ENCODE results near the gene SAMD13. TPM values are rescaled to one million over a fixed set of nuclear protein-coding genes. Genes with fewer than 3 reads are reported as not detected.

Gene SAMD13
- total and polyA plus RNA-seq, 4 experiments from 2014 or later: 0.22 TPM; not detected in 3

DNA sequence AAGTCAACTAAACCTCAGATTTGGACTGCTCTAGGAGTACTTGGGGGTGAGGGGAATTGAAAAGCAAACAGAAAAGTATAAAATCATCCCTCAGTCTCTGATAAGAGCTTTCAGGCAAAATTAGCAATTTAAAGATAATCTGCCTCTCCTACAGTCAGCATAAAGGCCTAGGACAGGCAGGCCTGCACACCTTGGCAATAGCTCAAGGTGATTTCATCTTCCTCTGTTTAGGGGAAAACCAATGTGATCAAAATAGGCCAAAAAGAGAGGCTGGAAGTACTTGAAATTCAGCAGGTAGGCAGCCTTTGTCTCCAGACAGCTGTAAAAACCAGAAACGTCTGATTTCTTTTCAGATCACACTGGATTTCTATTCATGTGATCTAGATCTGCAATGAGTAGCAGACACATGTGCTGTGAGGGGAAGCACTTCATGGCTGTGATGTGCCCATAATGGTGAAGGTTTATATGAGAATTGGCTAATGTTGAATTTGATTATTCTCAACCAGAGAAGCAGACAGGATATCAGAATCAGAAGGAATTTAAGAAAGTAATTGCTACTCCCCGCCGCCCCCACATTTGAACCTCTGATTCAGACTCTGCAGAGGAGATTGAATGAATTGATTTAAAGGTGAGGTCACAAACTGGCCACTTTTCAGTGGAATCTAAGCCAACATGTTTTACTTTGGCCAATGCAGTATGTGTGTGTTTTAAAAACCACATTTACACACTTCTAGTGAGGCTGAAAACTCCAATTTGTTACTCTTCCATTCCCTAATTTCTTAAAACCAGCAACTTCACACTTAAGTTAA is 51.0 kb downstream of the SAMD13 start:
- Mint-ChIP-seq H3K27me3 (peaks cover 2 to 5% of the 10 kb centered on the region in 2 donors), H3K27ac (no peak overlapping the region), H3K4me3 (no peak overlapping the region), H3K9me3 (peaks cover 0 to 9% (median 4%) of the 10 kb centered on the region in 8 donors), H3K36me3 (no peaks in the 10 kb centered on the region), H3K4me1 (no peaks in the 10 kb centered on the region)
- ChIA-PET CTCF (ENCODE audit: partially characterized antibody) (no interaction called here), POLR2A (ENCODE audit: partially characterized antibody) (no interaction called here)
- H3K4me3 ChIP-seq (ENCODE audit: low read length in 2 of 2): no peak overlapping the region
- no peak for DNase-seq
- intact Hi-C loops (cut with micrococcal nuclease): no loop called here
- no peaks in the 10 kb centered on the region for H3K9me3 ChIP-seq (ENCODE audit: control insufficient read depth in 1 of 2, low read length in 2 of 2)
- H3K27me3 ChIP-seq (ENCODE audit: insufficient read depth, low read length): no peaks in the 10 kb centered on the region
- H3K27ac ChIP-seq (ENCODE audit: low read depth, low read length): no peak overlapping the region
- no peaks in the 10 kb centered on the region for H3K4me1 ChIP-seq (ENCODE audit: insufficient read depth, low read length)
- no peaks in the 10 kb centered on the region for H3K36me3 ChIP-seq (ENCODE audit: insufficient read depth, low read length)

GRCh38 chr1:84353695-84354094 is 52.2 kb downstream of the SAMD13 start:
- Histone ChIP-seq H3K4me3 (ENCODE audit: low read length in 2 of 2) (no peak overlapping the region), H3K27ac (ENCODE audit: low read depth, low read length) (no peak overlapping the region), H3K27me3 (ENCODE audit: insufficient read depth, low read length) (no peaks in the 10 kb centered on the region), H3K4me1 (ENCODE audit: insufficient read depth, low read length) (no peaks in the 10 kb centered on the region), H3K9me3 (ENCODE audit: control insufficient read depth in 1 of 2, low read length in 2 of 2) (no peaks in the 10 kb centered on the region), H3K36me3 (ENCODE audit: insufficient read depth, low read length) (no peaks in the 10 kb centered on the region)
- ChIA-PET POLR2A (ENCODE audit: partially characterized antibody) (no interaction called here), CTCF (ENCODE audit: partially characterized antibody) (no interaction called here)
- Mint-ChIP-seq H3K9me3 (peaks cover 0 to 10% (median 5%) of the 10 kb centered on the region in 8 donors), H3K36me3 (no peaks in the 10 kb centered on the region), H3K4me3 (no peak overlapping the region), H3K27me3 (peaks cover 2 to 5% of the 10 kb centered on the region in 2 donors), H3K27ac (no peak overlapping the region), H3K4me1 (no peaks in the 10 kb centered on the region)
- intact Hi-C loops (cut with micrococcal nuclease): no loop called here
- DNase-seq: no peak

DNA sequence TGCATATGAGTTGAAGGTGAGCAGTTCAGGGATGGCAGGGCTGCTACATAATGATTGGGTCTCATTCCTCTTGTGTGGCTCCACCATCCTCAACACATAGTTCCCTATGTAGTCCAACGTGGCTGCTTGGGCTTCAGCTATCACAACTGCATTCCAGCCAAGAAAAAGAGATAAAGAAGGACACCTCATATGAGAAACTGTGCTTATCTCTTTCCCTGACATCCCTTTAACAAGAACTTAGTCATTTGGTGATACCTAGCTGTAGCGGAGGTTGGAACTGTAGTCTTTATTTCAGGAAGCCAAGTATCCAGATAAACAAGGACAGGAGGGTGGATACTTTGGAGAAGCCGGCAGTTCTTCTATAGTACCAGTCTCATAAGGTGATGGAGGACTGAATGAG is 54.0 kb downstream of the SAMD13 start:
- POLR2A ChIA-PET (ENCODE audit: partially characterized antibody): no interaction called here
- H3K27ac Mint-ChIP-seq: no peak overlapping the region
- Histone ChIP-seq H3K36me3 (ENCODE audit: insufficient read depth, low read length) (no peaks in the 10 kb centered on the region), H3K9me3 (ENCODE audit: control insufficient read depth in 1 of 2, low read length in 2 of 2) (no peaks in the 10 kb centered on the region), H3K4me3 (ENCODE audit: low read length in 2 of 2) (no peak overlapping the region), H3K27me3 (ENCODE audit: insufficient read depth, low read length) (no peaks in the 10 kb centered on the region), H3K27ac (ENCODE audit: low read depth, low read length) (no peak overlapping the region), H3K4me1 (ENCODE audit: insufficient read depth, low read length) (no peaks in the 10 kb centered on the region)
- intact Hi-C loops (cut with micrococcal nuclease): no loop called here
- peaks cover 2 to 4% of the 10 kb centered on the region in 2 donors for H3K27me3 Mint-ChIP-seq
- no peak overlapping the region for H3K4me3 Mint-ChIP-seq
- H3K9me3 Mint-ChIP-seq: peaks cover 0 to 10% (median 5%) of the 10 kb centered on the region in 8 donors
- H3K4me1 Mint-ChIP-seq: no peaks in the 10 kb centered on the region
- CTCF ChIA-PET (ENCODE audit: partially characterized antibody): no interaction called here
- no peaks in the 10 kb centered on the region for H3K36me3 Mint-ChIP-seq
- DNase-seq: no peak

- no peak overlapping the region for H3K4me3 Mint-ChIP-seq
These were observed 55.4 kb downstream of the SAMD13 start for GRCh38 chr1:84356881-84357280.

DNA sequence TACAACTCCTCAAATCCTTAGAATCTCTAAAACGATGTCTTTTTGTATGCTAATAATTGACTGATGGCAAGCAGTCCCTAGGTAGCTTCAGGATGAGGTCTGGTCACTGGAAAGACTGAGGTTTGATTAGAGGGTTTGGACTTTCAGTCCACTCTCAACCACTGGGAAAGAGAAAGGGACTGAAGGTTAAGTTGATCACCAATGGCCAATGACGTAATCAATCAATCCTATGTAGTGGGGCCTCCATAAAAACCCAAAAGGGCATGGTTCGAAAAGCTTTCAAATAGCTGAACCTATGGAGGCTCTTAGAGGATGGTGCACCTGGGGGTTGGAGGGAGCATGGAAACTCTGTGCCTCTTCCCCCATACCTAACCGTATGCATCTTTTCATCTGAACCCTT is 57.2 kb downstream of the SAMD13 start:
- no peaks in the 10 kb centered on the region for H3K36me3 Mint-ChIP-seq
- Histone ChIP-seq H3K27ac (ENCODE audit: low read depth, low read length) (no peak overlapping the region), H3K27me3 (ENCODE audit: insufficient read depth, low read length) (no peaks in the 10 kb centered on the region), H3K4me3 (ENCODE audit: low read length in 2 of 2) (no peak overlapping the region), H3K4me1 (ENCODE audit: insufficient read depth, low read length) (no peaks in the 10 kb centered on the region), H3K36me3 (ENCODE audit: insufficient read depth, low read length) (no peaks in the 10 kb centered on the region), H3K9me3 (ENCODE audit: control insufficient read depth in 1 of 2, low read length in 2 of 2) (no peaks in the 10 kb centered on the region)
- H3K27me3 Mint-ChIP-seq: peaks cover 2% of the 10 kb centered on the region in 2 donors
- H3K27ac Mint-ChIP-seq: no peak overlapping the region
- no peak for DNase-seq
- CTCF ChIA-PET (ENCODE audit: partially characterized antibody): interaction anchor here (0.9 kb wide), 1 partner anchor 19 kb away, joined by 3 read pairs; no protein-coding TSS in a partner anchor
- peaks cover 0 to 6% (median 2%) of the 10 kb centered on the region in 4 donors for H3K4me1 Mint-ChIP-seq
- intact Hi-C loops (cut with micrococcal nuclease): no loop called here
- POLR2A ChIA-PET (ENCODE audit: partially characterized antibody): no interaction called here
- H3K9me3 Mint-ChIP-seq: peaks cover 0 to 10% (median 5%) of the 10 kb centered on the region in 8 donors
- H3K4me3 Mint-ChIP-seq: no peak overlapping the region

More at GRCh38 chr1:84356881-84357280, 55.4 kb downstream of the SAMD13 start:
- H3K9me3 ChIP-seq (ENCODE audit: control insufficient read depth in 1 of 2, low read length in 2 of 2): no peaks in the 10 kb centered on the region
- no peaks in the 10 kb centered on the region for H3K36me3 Mint-ChIP-seq
- no peaks in the 10 kb centered on the region for H3K4me1 ChIP-seq (ENCODE audit: insufficient read depth, low read length)
- H3K36me3 ChIP-seq (ENCODE audit: insufficient read depth, low read length): no peaks in the 10 kb centered on the region
- CTCF ChIA-PET (ENCODE audit: partially characterized antibody): no interaction called here
- intact Hi-C loops (cut with micrococcal nuclease): no loop called here
- no peaks in the 10 kb centered on the region for H3K27me3 ChIP-seq (ENCODE audit: insufficient read depth, low read length)
- H3K27ac ChIP-seq (ENCODE audit: low read depth, low read length): no peak overlapping the region
- no peak overlapping the region for H3K27ac Mint-ChIP-seq
- H3K4me3 ChIP-seq (ENCODE audit: low read length in 2 of 2): no peak overlapping the region
- DNase-seq: no peak
- H3K4me1 Mint-ChIP-seq: no peaks in the 10 kb centered on the region
- POLR2A ChIA-PET (ENCODE audit: partially characterized antibody): no interaction called here
- peaks cover 0 to 10% (median 5%) of the 10 kb centered on the region in 8 donors for H3K9me3 Mint-ChIP-seq
- peaks cover 2% of the 10 kb centered on the region in 2 donors for H3K27me3 Mint-ChIP-seq

- H3K27me3 Mint-ChIP-seq: peaks cover 2% of the 10 kb centered on the region in 2 donors
- peaks cover 0 to 6% (median 2%) of the 10 kb centered on the region in 4 donors for H3K4me1 Mint-ChIP-seq
- peaks cover 0 to 10% (median 5%) of the 10 kb centered on the region in 8 donors for H3K9me3 Mint-ChIP-seq
- DNase-seq: no peak
- intact Hi-C loops (cut with micrococcal nuclease): no loop called here
- Histone ChIP-seq H3K27ac (ENCODE audit: low read depth, low read length) (no peak overlapping the region), H3K36me3 (ENCODE audit: insufficient read depth, low read length) (no peaks in the 10 kb centered on the region), H3K4me1 (ENCODE audit: insufficient read depth, low read length) (no peaks in the 10 kb centered on the region), H3K9me3 (ENCODE audit: control insufficient read depth in 1 of 2, low read length in 2 of 2) (no peaks in the 10 kb centered on the region), H3K4me3 (ENCODE audit: low read length in 2 of 2) (no peak overlapping the region), H3K27me3 (ENCODE audit: insufficient read depth, low read length) (no peaks in the 10 kb centered on the region)
- no peak overlapping the region for H3K27ac Mint-ChIP-seq
- H3K36me3 Mint-ChIP-seq: no peaks in the 10 kb centered on the region
- CTCF ChIA-PET (ENCODE audit: partially characterized antibody): no interaction called here
- no peak overlapping the region for H3K4me3 Mint-ChIP-seq
- POLR2A ChIA-PET (ENCODE audit: partially characterized antibody): no interaction called here
These were observed 58.8 kb downstream of the SAMD13 start for GRCh38 chr1:84360316-84360715.

GRCh38 chr1:84361796-84362195 is 60.3 kb downstream of the SAMD13 start:
- H3K4me1 Mint-ChIP-seq: peaks cover 0 to 6% (median 2%) of the 10 kb centered on the region in 4 donors
- ChIA-PET CTCF (ENCODE audit: partially characterized antibody) (no interaction called here), POLR2A (ENCODE audit: partially characterized antibody) (no interaction called here)
- H3K36me3 Mint-ChIP-seq: no peaks in the 10 kb centered on the region
- no peaks in the 10 kb centered on the region for H3K27me3 Mint-ChIP-seq
- Histone ChIP-seq H3K27ac (ENCODE audit: low read depth, low read length) (no peak overlapping the region), H3K27me3 (ENCODE audit: insufficient read depth, low read length) (no peaks in the 10 kb centered on the region), H3K9me3 (ENCODE audit: control insufficient read depth in 1 of 2, low read length in 2 of 2) (no peaks in the 10 kb centered on the region), H3K4me3 (ENCODE audit: low read length in 2 of 2) (no peak overlapping the region), H3K4me1 (ENCODE audit: insufficient read depth, low read length) (no peaks in the 10 kb centered on the region), H3K36me3 (ENCODE audit: insufficient read depth, low read length) (no peaks in the 10 kb centered on the region)
- H3K27ac Mint-ChIP-seq: no peak overlapping the region
- H3K4me3 Mint-ChIP-seq: no peak overlapping the region
- no peak for DNase-seq
- H3K9me3 Mint-ChIP-seq: peaks cover 0 to 7% (median 3%) of the 10 kb centered on the region in 8 donors
- intact Hi-C loops (cut with micrococcal nuclease): no loop called here

All from CD4-positive, alpha-beta memory T cell (primary cell).